IPS DF 6.9 (cell line): ENCODE data around the gene CHRND.
A peak's percentile ranks its signal among the peaks of the same experiment; 100 is the strongest.

Experiments
- DNase-seq: peaks from one replicate; pipeline ENCODE4 v3.0.0-alpha.2; 2013; ENCODE audit warnings: low read depth, low spot score
- H3K27ac ChIP-seq: one replicate; pipeline ENCODE4 v1.5.1; 2013; ENCODE audit warnings: low read length, control low read depth
- H3K27me3 ChIP-seq: 2 replicates; pipeline ENCODE4 v1.6.1; 2013; ENCODE audit warnings: mild to moderate bottlenecking, low read length; ENCODE audit not compliant: control insufficient read depth, insufficient read depth
- H3K36me3 ChIP-seq: 2 replicates; pipeline ENCODE4 v1.6.1; 2013; ENCODE audit warnings: low read length; ENCODE audit not compliant: control insufficient read depth, insufficient read depth
- H3K4me1 ChIP-seq: 2 replicates; pipeline ENCODE4 v1.6.1; 2013; ENCODE audit warnings: low read length; ENCODE audit not compliant: control insufficient read depth, insufficient read depth
- H3K4me3 ChIP-seq: 2 replicates; pipeline ENCODE4 v1.5.1; 2013; ENCODE audit warnings: mild to moderate bottlenecking, low read length
- H3K9me3 ChIP-seq: 2 replicates; pipeline ENCODE4 v1.6.1; 2013; ENCODE audit warnings: low read length, inconsistent platforms; ENCODE audit not compliant: control insufficient read depth, insufficient read depth
- WGBS: extraction: QIAGEN DNeasy Blood & Tissue Kit; methylation state at CpG from one replicate; pipeline ENCODE4 v1.1.7; 2013; ENCODE audit warnings: mixed read lengths, missing lambda C conversion rate; ENCODE audit not compliant: insufficient read length, insufficient coverage; 5-methylcytosine and 5-hydroxymethylcytosine counted together

CHRND gene

DNA sequence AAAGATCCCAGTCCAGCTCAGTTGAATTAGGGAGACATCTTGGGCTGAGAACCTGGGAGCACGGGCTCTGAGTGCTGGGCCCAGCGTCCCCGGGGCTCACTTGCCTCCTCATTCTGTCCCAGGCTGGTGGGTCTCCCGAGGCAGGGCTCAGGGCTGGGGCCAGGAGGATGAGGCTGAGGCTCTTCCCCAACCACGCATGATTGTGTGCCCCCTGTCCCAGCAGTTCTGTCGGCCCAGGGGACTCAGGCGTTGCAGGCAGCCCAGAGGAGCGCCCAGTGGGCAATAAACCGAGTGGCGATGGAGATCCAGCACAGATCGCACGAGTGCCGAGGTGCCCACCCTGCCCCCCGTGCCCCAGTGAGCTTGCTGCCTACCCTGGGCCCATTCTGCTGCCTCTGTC lies 4.9 kb upstream of the CHRND start:
- no peak for DNase-seq
- Histone ChIP-seq H3K27ac (no peak overlapping the region), H3K27me3 (peaks cover 16% of the 10 kb centered on the region), H3K36me3 (no peaks in the 10 kb centered on the region), H3K9me3 (no peaks in the 10 kb centered on the region), H3K4me1 (peaks cover 5% of the 10 kb centered on the region; the same call in 1 of the 2 replicates), H3K4me3 (no peak overlapping the region)
- no CpG with 5 or more reads among the region's 14 CpGs for WGBS

DNA sequence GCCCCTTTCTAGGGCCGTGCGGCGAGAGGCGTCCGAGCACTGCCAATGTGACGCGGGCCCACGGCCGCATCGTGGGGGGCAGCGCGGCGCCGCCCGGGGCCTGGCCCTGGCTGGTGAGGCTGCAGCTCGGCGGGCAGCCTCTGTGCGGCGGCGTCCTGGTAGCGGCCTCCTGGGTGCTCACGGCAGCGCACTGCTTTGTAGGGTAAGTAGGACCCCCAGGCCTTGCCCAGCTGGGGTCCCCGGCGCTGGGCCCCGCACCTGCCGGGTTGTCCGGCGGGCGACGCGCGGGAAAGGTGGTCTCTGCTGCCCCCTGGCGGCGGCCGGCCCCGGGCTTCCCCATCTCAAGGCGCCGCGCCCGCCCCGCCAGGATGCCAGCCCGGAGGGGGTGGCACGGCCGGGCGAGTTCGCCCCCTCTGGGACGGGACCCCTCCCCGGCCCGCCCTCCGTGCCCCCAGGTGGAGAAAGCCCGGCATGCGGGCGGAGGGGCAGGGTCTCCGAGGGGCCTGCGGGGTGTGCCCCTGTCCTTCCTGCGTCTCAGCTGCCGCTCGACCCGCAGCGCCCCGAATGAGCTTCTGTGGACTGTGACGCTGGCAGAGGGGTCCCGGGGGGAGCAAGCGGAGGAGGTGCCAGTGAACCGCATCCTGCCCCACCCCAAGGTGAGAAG lies 3.9 kb upstream of the CHRND start:
- WGBS = no CpG with 5 or more reads among the region's 66 CpGs
- Histone ChIP-seq H3K9me3 (no peaks in the 10 kb centered on the region), H3K4me3 (peak overlapping the region; percentile 12; the same call in 1 of the 2 replicates), H3K27me3 (peaks cover 16% of the 10 kb centered on the region), H3K36me3 (no peaks in the 10 kb centered on the region), H3K4me1 (peaks cover 6% of the 10 kb centered on the region; the same call in 1 of the 2 replicates), H3K27ac (no peak overlapping the region)
- DNase-seq = no peak

DNA sequence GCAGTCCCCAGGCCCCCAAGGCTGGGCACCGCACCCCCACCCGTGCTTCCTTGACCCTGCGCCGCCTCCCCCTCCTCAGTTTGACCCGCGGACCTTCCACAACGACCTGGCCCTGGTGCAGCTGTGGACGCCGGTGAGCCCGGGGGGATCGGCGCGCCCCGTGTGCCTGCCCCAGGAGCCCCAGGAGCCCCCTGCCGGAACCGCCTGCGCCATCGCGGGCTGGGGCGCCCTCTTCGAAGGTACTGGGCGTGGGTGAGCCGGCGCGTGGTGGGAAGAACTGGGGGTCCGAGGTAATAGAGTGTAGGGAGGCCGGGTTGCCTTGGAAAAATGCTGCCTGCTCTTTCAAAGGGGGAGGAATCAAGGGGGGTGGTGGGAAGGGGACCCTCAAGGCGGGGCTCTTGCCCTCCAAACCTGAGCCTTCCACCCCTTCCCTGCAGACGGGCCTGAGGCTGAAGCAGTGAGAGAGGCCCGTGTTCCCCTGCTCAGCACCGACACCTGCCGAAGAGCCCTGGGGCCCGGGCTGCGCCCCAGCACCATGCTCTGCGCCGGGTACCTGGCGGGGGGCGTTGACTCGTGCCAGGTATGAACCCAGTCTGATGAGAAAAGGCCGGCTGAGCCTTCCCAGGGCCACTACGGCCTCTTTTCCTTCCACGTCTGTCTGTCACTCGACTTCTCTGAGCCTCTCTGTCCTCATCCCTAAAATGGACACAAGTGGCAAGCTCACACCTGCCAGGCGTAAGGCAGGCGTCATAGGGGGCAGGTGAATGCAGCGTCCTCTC lies 3.1 kb upstream of the CHRND start:
- no peak overlapping the region; the same call in 1 of the 2 replicates for H3K4me3 ChIP-seq
- H3K4me1 ChIP-seq = peaks cover 6% of the 10 kb centered on the region; the same call in 1 of the 2 replicates
- no peak overlapping the region for H3K27ac ChIP-seq
- no peaks in the 10 kb centered on the region for H3K9me3 ChIP-seq
- no CpG with 5 or more reads among the region's 46 CpGs for WGBS
- peaks cover 16% of the 10 kb centered on the region for H3K27me3 ChIP-seq
- no peak for DNase-seq
- H3K36me3 ChIP-seq = no peaks in the 10 kb centered on the region

DNA sequence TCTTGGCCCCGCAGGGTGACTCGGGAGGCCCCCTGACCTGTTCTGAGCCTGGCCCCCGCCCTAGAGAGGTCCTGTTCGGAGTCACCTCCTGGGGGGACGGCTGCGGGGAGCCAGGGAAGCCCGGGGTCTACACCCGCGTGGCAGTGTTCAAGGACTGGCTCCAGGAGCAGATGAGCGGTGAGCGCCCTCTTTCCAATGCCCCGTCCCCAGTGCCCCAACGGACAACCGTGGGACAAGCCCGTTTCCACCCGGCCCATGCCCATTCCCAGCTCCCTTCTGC lies 2.6 kb upstream of the CHRND start:
- peak overlapping the region; percentile 33; the same call in 1 of the 2 replicates for H3K4me3 ChIP-seq
- no peaks in the 10 kb centered on the region for H3K36me3 ChIP-seq
- H3K9me3 ChIP-seq = no peaks in the 10 kb centered on the region
- DNase-seq = no peak
- WGBS = no CpG with 5 or more reads among the region's 16 CpGs
- H3K27ac ChIP-seq = no peak overlapping the region
- peaks cover 6% of the 10 kb centered on the region; the same call in 1 of the 2 replicates for H3K4me1 ChIP-seq
- peaks cover 16% of the 10 kb centered on the region for H3K27me3 ChIP-seq

DNA sequence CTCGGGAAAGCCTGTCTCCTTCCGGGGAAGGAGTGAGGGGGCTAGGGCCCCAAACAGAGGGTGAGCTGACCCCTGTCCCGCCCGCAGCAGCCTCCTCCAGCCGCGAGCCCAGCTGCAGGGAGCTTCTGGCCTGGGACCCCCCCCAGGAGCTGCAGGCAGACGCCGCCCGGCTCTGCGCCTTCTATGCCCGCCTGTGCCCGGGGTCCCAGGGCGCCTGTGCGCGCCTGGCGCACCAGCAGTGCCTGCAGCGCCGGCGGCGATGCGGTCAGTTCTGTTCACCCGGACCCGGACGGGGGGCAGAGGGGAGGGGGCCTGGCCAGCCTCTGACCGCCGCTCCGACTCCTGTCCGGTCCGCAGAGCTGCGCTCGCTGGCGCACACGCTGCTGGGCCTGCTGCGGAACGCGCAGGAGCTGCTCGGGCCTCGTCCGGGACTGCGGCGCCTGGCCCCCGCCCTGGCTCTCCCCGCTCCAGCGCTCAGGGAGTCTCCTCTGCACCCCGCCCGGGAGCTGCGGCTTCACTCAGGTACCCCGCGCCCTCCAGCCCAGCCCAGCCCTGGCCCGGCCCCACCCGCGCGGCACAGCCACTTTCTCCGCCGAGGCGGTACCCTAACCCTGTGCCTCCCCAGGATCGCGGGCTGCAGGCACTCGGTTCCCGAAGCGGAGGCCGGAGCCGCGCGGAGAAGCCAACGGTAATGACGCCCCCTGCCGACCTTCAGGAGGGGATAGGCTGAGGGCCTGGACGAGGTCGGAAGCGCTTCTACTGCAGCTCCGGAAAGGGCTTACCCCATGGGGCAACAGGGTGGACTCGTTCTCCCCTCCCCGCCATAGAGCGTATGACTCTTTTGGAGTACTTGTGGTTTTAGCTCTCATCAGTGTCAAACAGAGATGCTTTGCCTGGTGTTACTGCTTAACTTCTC lies 2.0 kb upstream of the CHRND start:
- peaks cover 6% of the 10 kb centered on the region; the same call in 1 of the 2 replicates for H3K4me1 ChIP-seq
- DNase-seq = no peak
- H3K9me3 ChIP-seq = no peaks in the 10 kb centered on the region
- WGBS = no CpG with 5 or more reads among the region's 75 CpGs
- H3K36me3 ChIP-seq = no peaks in the 10 kb centered on the region
- no peak overlapping the region for H3K27ac ChIP-seq
- H3K4me3 ChIP-seq = peak overlapping the region; percentile 33; the same call in 1 of the 2 replicates
- H3K27me3 ChIP-seq = peaks cover 16% of the 10 kb centered on the region

DNA sequence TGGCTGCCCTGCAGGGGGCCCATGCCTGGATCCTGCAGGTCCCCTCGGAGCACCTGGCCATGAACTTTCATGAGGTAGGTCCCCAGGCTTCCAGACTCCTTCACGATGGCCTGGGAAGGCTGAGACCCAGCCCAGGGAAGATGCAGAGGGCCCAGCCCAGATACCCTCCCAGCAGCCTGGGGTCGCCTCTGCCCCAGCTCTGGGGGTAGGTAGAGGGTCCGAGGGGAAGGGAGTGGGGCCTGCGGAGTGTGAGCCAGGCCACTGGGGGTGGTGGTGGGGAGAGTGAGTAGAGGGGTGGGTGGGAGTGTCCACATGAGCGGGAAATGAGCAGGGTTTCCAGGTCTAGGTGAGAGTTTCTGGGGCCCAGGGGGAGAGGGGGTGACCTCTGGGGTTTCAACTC lies 1.2 kb upstream of the CHRND start:
- Histone ChIP-seq H3K9me3 (no peaks in the 10 kb centered on the region), H3K4me3 (no peak overlapping the region), H3K27me3 (peaks cover 16% of the 10 kb centered on the region), H3K4me1 (peaks cover 6% of the 10 kb centered on the region; the same call in 1 of the 2 replicates), H3K36me3 (no peaks in the 10 kb centered on the region), H3K27ac (no peak overlapping the region)
- no CpG with 5 or more reads among the region's 6 CpGs for WGBS
- no peak for DNase-seq

DNA sequence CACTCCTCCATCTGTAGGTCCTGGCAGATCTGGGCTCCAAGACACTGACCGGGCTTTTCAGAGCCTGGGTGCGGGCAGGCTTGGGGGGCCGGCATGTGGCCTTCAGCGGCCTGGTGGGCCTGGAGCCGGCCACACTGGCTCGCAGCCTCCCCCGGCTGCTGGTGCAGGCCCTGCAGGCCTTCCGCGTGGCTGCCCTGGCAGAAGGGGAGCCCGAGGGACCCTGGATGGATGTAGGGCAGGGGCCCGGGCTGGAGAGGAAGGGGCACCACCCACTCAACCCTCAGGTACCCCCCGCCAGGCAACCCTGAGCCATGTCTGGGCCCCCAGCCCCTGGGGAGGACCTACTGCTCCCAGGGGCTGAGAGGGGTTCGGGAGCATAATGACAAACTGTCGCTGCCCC lies 761 bp upstream of the CHRND start:
- Histone ChIP-seq H3K27me3 (peaks cover 16% of the 10 kb centered on the region), H3K4me1 (peaks cover 7% of the 10 kb centered on the region; the same call in 1 of the 2 replicates)
- DNase-seq = no peak

DNA sequence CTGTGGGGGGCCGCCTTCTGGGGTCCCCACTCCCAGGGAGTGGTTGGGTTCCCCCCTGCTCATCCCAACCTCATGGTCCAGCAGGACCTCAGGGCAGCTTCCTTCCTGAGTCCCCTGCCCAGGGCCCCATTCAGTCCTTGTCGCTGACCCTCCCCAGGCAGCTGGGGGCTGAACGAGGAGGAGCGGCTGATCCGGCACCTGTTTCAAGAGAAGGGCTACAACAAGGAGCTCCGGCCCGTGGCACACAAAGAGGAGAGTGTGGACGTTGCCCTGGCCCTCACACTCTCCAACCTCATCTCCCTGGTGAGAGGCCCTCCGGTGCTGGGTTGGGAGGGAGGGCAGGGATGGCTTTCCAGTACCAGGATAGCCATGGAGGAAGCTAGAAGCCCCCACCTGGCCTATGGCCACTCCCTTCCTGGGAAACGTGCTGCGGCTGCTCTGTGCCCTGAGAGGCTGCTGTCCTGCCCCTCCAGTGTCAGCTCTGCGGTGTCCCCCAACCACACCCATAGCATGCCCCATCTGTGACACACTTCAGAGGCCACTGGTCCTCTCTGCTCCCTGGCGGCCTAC lies 497 bp downstream of the CHRND start:
- Histone ChIP-seq H3K27ac (no peak overlapping the region), H3K4me1 (peaks cover 7% of the 10 kb centered on the region; the same call in 1 of the 2 replicates)

More for the DNA sequence above, 761 bp upstream of the CHRND start:
- H3K9me3 ChIP-seq = no peaks in the 10 kb centered on the region
- no CpG with 5 or more reads among the region's 14 CpGs for WGBS
- no peak overlapping the region for H3K4me3 ChIP-seq
- H3K36me3 ChIP-seq = no peaks in the 10 kb centered on the region
- no peak overlapping the region for H3K27ac ChIP-seq

DNA sequence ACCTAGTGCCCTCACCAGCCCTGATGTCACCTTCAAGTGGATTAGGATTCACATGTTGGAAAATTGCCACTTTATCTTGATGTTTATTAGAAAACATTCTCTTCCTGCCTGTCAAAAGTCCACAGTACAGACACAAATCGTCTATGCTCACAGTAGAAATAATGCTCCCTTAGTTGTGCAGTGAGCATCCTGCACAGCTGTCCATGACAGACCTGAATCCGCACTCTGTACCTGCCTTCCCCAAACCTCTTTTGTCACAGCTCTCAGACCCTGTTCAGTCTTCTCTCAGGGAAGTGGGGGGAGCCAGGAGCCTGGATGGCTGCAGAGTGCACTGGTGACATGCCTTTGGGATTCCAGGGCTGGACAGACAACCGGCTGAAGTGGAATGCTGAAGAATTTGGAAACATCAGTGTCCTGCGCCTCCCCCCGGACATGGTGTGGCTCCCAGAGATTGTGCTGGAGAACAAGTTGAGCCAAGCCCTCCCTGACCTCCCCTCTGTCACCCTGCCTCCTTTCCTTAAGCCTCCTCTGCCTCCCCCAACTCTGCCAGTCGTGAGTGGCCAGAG lies 2.0 kb downstream of the CHRND start:
- H3K4me3 ChIP-seq = no peak overlapping the region
- no peak overlapping the region for H3K27ac ChIP-seq
- H3K9me3 ChIP-seq = no peaks in the 10 kb centered on the region
- H3K36me3 ChIP-seq = no peaks in the 10 kb centered on the region
- H3K4me1 ChIP-seq = peaks cover 4% of the 10 kb centered on the region; the same call in 1 of the 2 replicates
- no CpG with 5 or more reads among the region's 6 CpGs for WGBS
- DNase-seq = no peak
- H3K27me3 ChIP-seq = peaks cover 9% of the 10 kb centered on the region

More for the DNA sequence above, 497 bp downstream of the CHRND start:
- Histone ChIP-seq H3K27me3 (peaks cover 16% of the 10 kb centered on the region), H3K9me3 (no peaks in the 10 kb centered on the region), H3K36me3 (no peaks in the 10 kb centered on the region), H3K4me3 (no peak overlapping the region)
- DNase-seq = no peak
- no CpG with 5 or more reads among the region's 13 CpGs for WGBS
